Dedifferentiated amniotic fluid mesenchymal stem cell (primary cell): ENCODE data around the gene OR4E2.
"Not testable (repeated sequence)": the region's sequence is repeated elsewhere in the genome, so short reads cannot be mapped to it uniquely, and the experiment has no call there.

Source experiments
- DNase-seq: peaks from one replicate; pipeline ENCODE4 v3.0.0-alpha.2; 2016; ENCODE audit errors: extremely low spot score

Gene OR4E2

GRCh38 chr14:21653331-21653885 is at the start of gene OR4E2:
Gene OR4E2, plus strand, starts transcription at chr14:21653835. Its CDS starts 11,248 bp downstream, at chr14:21665083.
- DNase-seq, result no peak

- no peak for DNase-seq
Measured at GRCh38 chr14:21612324-21612723, 41.3 kb upstream of the OR4E2 start.

- DNase-seq, result no peak
Measured at GRCh38 chr14:21614240-21614639, 39.4 kb upstream of the OR4E2 start.

- no peak for DNase-seq
Measured at GRCh38 chr14:21617614-21618013, 36.0 kb upstream of the OR4E2 start.

- no peak for DNase-seq
Measured at GRCh38 chr14:21626491-21627230, 27.0 kb upstream of the OR4E2 start.

GRCh38 chr14:21630503-21630902 is 23.1 kb upstream of the OR4E2 start:
- DNase-seq, result not testable (repeated sequence)

- no peak for DNase-seq
Measured at GRCh38 chr14:21631084-21631483, 22.6 kb upstream of the OR4E2 start.

- DNase-seq, result no peak
Measured at GRCh38 chr14:21634840-21635239, 18.8 kb upstream of the OR4E2 start, which contains the start of gene OR10G2. Gene OR10G2, minus strand, starts transcription at chr14:21634940. Its CDS starts 98 bp downstream, at chr14:21634842.

GRCh38 chr14:21642683-21643082 is 11.0 kb upstream of the OR4E2 start:
- DNase-seq, result no peak

GRCh38 chr14:21643407-21643806 is 10.2 kb upstream of the OR4E2 start:
- DNase-seq, result no peak

- no peak for DNase-seq
Measured at GRCh38 chr14:21647380-21647779, 6.3 kb upstream of the OR4E2 start.

GRCh38 chr14:21652209-21652808 is 1.3 kb upstream of the OR4E2 start:
- no peak for DNase-seq

- DNase-seq, result no peak
Measured at GRCh38 chr14:21654215-21654614, 580 bp downstream of the OR4E2 start.

GRCh38 chr14:21656980-21657379 is 3.3 kb downstream of the OR4E2 start:
- DNase-seq, result no peak

GRCh38 chr14:21668377-21668776 is 14.7 kb downstream of the OR4E2 start:
- no peak for DNase-seq

- no peak for DNase-seq
Measured at GRCh38 chr14:21669284-21669683, 15.6 kb downstream of the OR4E2 start.

- no peak for DNase-seq
Measured at GRCh38 chr14:21671371-21671770, 17.7 kb downstream of the OR4E2 start.

GRCh38 chr14:21672116-21672515 is 18.5 kb downstream of the OR4E2 start:
- no peak for DNase-seq

- DNase-seq, result no peak
Measured at GRCh38 chr14:21673718-21674117, 20.1 kb downstream of the OR4E2 start, which contains the start of gene OR4E1. Gene OR4E1, minus strand, starts transcription at chr14:21673818. Its CDS starts 2,883 bp downstream, at chr14:21670935.

- DNase-seq, result no peak
Measured at GRCh38 chr14:21675566-21675965, 21.9 kb downstream of the OR4E2 start.

GRCh38 chr14:21680072-21680471 is 26.4 kb downstream of the OR4E2 start:
- DNase-seq, result no peak

- no peak for DNase-seq
Measured at GRCh38 chr14:21686468-21686867, 32.8 kb downstream of the OR4E2 start.

- DNase-seq, result no peak
Measured at GRCh38 chr14:21694425-21694824, 40.8 kb downstream of the OR4E2 start.
